Nasal cavity respiratory epithelium epithelial cell of viscerocranial mucosa (primary cell): ENCODE results near the gene LUC7L. TPM values are rescaled to one million over a fixed set of nuclear protein-coding genes. Genes with fewer than 3 reads are reported as not detected.

Experiments
- total RNA-seq: library from RNA; depleted of rRNA; stranded (reverse); fragments of >200 nt; gene quantifications from 2 replicates; pipeline ENCODE4 v1.2.3, GENCODE V29; 2014

The LUC7L gene, protein sequence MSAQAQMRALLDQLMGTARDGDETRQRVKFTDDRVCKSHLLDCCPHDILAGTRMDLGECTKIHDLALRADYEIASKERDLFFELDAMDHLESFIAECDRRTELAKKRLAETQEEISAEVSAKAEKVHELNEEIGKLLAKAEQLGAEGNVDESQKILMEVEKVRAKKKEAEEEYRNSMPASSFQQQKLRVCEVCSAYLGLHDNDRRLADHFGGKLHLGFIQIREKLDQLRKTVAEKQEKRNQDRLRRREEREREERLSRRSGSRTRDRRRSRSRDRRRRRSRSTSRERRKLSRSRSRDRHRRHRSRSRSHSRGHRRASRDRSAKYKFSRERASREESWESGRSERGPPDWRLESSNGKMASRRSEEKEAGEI
- 24.6 and 34.0 TPM in 2 replicates for total RNA-seq

DNA sequence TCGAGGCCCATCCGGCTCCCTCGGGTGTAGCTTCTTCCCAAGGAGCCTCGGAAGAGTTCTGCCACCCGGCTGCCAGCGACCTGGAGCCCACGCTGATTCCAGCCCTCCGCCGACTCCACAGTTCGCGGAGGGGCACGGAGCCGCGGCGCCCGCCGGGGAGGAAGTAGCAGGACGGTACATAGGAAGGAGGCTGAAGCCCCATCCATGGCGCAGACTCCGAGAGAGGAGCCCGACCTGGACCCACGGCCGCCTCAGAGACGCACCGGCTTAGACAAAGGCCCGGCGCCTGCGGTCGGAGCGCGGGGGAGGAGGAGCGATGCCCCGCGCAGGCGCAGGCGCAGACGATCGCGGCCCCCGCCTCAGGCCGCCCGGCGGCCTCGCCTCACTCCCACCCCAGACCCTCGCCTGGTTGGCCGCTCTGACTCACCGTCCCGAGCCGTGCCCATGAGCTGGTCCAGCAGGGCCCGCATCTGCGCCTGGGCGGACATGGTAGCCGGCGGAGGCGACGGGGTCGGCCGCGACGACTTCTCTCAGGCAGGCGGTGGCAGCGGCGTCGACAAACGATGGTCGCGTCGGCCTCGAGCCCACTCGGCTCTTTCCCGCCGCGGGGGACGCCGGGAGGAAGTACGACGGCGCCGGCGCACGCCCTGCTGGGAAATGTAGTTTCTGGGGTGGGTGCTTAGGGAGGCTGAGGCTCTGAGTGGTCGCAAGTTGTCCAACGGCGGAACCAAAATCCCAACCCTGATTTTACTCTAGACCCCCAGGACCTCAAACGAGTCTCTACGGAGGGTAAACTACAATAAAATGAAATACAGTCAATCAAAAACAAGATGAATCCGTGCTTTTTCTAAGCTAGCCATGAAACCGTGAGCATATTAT, at the start of gene LUC7L:
Gene LUC7L (minus strand): TSS at position 598 of the 879 bp plus-strand sequence. CDS start 110 bp downstream, at position 488.

GRCh38 chr16:275786-276232, 46.6 kb upstream of the LUC7L start, which contains the start of gene RGS11:
Gene RGS11 (minus strand): TSS chr16:275944. CDS start chr16:275911, 33 bp downstream.

GRCh38 chr16:234468-235305, 5.4 kb upstream of the LUC7L start, which contains the start of gene FAM234A:
Gene FAM234A (plus strand): TSS chr16:234821. CDS start chr16:254414, 19,593 bp downstream.

GRCh38 chr16:180101-180675, 49.1 kb downstream of the LUC7L start, which contains the start of gene HBQ1:
Gene HBQ1 (plus strand): TSS chr16:180459. CDS start chr16:180487, 28 bp downstream.

GRCh38 chr16:176477-177382, 52.5 kb downstream of the LUC7L start, which contains the start of gene HBA1:
Gene HBA1 (plus strand): TSS chr16:176680. CDS start chr16:176717, 37 bp downstream.

DNA sequence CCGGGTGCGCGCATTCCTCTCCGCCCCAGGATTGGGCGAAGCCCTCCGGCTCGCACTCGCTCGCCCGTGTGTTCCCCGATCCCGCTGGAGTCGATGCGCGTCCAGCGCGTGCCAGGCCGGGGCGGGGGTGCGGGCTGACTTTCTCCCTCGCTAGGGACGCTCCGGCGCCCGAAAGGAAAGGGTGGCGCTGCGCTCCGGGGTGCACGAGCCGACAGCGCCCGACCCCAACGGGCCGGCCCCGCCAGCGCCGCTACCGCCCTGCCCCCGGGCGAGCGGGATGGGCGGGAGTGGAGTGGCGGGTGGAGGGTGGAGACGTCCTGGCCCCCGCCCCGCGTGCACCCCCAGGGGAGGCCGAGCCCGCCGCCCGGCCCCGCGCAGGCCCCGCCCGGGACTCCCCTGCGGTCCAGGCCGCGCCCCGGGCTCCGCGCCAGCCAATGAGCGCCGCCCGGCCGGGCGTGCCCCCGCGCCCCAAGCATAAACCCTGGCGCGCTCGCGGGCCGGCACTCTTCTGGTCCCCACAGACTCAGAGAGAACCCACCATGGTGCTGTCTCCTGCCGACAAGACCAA, 56.8 kb downstream of the LUC7L start, which contains the start of gene HBA2:
Gene HBA2 (plus strand): TSS at position 503 of the 568 bp plus-strand sequence. CDS start 37 bp downstream, at position 540.

GRCh38 chr16:165539-166374, 63.5 kb downstream of the LUC7L start, which contains the start of gene HBM:
Gene HBM (plus strand): TSS chr16:165978. CDS start chr16:165998, 20 bp downstream.

DNA sequence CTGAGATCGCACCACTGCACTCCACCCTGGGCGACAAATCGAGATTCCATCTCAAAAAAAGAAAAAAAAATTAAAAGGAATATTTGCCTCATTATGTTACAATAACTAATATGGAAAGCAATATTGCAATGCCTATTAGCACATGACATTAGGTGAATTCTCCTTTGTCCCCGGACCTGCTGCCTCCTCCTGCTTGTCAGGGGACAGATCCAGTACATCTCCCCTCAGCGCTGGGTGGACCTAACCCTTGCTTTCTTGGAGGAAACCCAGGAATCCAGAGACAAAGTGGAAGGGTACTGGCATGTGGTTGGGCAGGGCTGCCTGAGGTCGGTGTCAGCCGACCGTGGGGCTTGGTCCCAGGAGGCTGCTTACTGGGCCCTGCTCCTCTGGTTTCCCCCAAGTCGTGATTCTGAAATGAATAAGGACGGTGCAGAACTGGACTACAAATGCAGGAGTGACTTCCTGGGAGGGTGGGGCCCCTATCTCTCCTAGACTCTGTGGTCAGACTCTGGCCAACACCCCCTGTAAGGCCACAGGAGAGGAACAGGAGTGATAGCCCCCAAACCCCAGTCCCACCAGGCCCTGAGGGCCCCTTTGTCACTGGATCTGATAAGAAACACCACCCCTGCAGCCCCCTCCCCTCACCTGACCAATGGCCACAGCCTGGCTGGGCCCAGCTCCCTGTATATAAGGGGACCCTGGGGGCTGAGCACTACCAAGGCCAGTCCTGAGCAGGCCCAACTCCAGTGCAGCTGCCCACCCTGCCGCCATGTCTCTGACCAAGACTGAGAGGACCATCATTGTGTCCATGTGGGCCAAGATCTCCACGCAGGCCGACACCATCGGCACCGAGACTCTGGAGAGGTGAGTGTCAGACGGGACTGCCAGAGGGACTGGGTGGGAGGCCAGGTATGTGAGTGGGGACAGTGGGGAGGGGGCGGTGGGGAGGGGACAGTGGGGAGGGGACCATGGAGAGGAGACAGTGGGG, 76.8 kb downstream of the LUC7L start, which contains the start of gene HBZ:
Gene HBZ (plus strand): TSS at position 504 of the 988 bp plus-strand sequence. CDS start 266 bp downstream, at position 770.

Other genes starting within 250 kb of the LUC7L start
- 7.9 and 8.5 TPM in 2 replicates for gene POLR3K, start 175.8 kb downstream of the LUC7L start, total RNA-seq
- gene SNRNP25, start 175.6 kb downstream of the LUC7L start, total RNA-seq = 6.2 and 10.0 TPM in 2 replicates
- 11.6 and 30.7 TPM in 2 replicates for gene RHBDF1, start 156.8 kb downstream of the LUC7L start, total RNA-seq
- gene MPG, start 151.2 kb downstream of the LUC7L start, total RNA-seq = 63.4 and 133 TPM in 2 replicates
- gene NPRL3, start 90.8 kb downstream of the LUC7L start, total RNA-seq = 5.8 and 17.1 TPM in 2 replicates
- not detected in 2 replicates for gene HBZ, start 76.8 kb downstream of the LUC7L start, total RNA-seq
- not detected in 2 replicates for gene HBM, start 63.5 kb downstream of the LUC7L start, total RNA-seq
- gene HBA2, start 56.6 kb downstream of the LUC7L start, total RNA-seq = not detected in 2 replicates
- gene HBA1, start 52.8 kb downstream of the LUC7L start, total RNA-seq = not detected in 2 replicates
- gene HBQ1, start 49.0 kb downstream of the LUC7L start, total RNA-seq = not detected in 2 replicates
- 44.1 and 110 TPM in 2 replicates for gene FAM234A, start 5.4 kb upstream of the LUC7L start, total RNA-seq
- 0.14 TPM in 1 of 2 replicates, not detected in the other for gene RGS11, start 46.5 kb upstream of the LUC7L start, total RNA-seq
- 0.34 TPM in 1 of 2 replicates, not detected in the other for gene ARHGDIG, start 51.1 kb upstream of the LUC7L start, total RNA-seq
- gene PDIA2, start 53.7 kb upstream of the LUC7L start, total RNA-seq = 0.34 TPM in 1 of 2 replicates, not detected in the other
- gene AXIN1, start 123.3 kb upstream of the LUC7L start, total RNA-seq = 33.8 and 66.4 TPM in 2 replicates
- 46.4 and 98.8 TPM in 2 replicates for gene MRPL28, start 141.1 kb upstream of the LUC7L start, total RNA-seq
- gene PGAP6, start 152.5 kb upstream of the LUC7L start, total RNA-seq = 34.9 and 56.9 TPM in 2 replicates
- gene NME4, start 167.8 kb upstream of the LUC7L start, total RNA-seq = 23.9 and 52.0 TPM in 2 replicates
- 4.8 and 8.5 TPM in 2 replicates for gene DECR2, start 172.4 kb upstream of the LUC7L start, total RNA-seq
- gene RAB11FIP3, start 196.2 kb upstream of the LUC7L start, total RNA-seq = 6.5 and 24.7 TPM in 2 replicates